Tibial nerve (tissue), 3 donors: Measurements from ENCODE around the gene RTN4.

Experiments
- EP300 ChIP-seq, 2 donors: sonication (generic); formaldehyde crosslinking; IDR thresholded peaks; one replicate each; pipeline ENCODE4 v1.6.1; 2017; ENCODE audit warnings: antibody characterized with exemption in 2 of 2, mild to moderate bottlenecking in 1 of 2
- POLR2A ChIP-seq, 2 donors: fragments of 450-650 bp; IDR thresholded peaks; one replicate each; pipeline ENCODE4 v1.6.1; 2017; ENCODE audit warnings: antibody characterized with exemption in 2 of 2, mild to moderate bottlenecking in 2 of 2, moderate library complexity in 2 of 2

DNA sequence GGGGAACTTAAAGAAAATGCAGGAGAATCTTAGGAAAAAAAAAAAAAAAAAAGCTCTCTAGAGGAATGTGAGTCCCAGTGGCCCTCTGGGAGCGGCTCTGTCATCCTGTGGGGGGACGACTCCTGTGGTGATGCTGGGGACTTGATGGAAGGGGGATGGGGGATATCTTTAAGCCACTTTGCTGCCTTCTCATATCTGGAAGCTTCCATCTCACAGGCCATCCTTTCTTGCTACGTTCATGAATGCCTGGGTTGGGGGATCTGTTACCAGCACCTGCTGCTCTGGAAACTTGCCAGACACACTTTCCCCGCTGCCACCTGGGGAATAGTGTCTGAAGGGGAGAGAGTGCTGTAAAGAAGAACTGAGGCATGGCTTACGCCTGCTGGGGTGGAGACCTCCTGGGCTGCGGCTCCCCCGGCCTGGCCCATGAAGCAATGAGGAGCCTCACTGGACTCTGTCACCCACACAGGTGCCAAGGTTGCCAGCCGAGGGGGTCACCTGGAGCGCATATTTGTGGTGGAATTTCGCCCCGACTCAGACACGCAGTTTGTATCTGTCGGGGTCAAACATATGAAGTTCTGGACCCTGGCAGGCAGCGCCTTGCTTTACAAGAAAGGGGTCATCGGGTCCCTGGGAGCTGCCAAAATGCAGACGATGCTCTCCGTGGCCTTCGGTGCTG lies 92.8 kb downstream of the RTN4 start:
- TF ChIP-seq EP300 (IDR thresholded peaks at IDR 0.05) (no peak), POLR2A (IDR thresholded peaks at IDR 0.05) (no peak)
